Nephron progenitor cell (in vitro differentiated cells): ENCODE results near the gene ELP5.

Experiments used
- DNase-seq: peaks from one replicate; pipeline ENCODE4 v3.0.0; 2021
- H3K27ac Mint-ChIP-seq: 2 replicates; pipeline ENCODE4 v1.8.0; 2021; ENCODE audit warnings: mild to moderate bottlenecking, moderate library complexity, mixed read lengths
- H3K27me3 Mint-ChIP-seq: 2 replicates; pipeline ENCODE4 v1.8.0; 2021; ENCODE audit warnings: mild to moderate bottlenecking, low read depth, mixed read lengths; ENCODE audit not compliant: poor library complexity
- H3K36me3 Mint-ChIP-seq: 2 replicates; pipeline ENCODE4 v1.8.0; 2021; ENCODE audit warnings: low read depth, mixed read lengths
- H3K4me1 Mint-ChIP-seq: 2 replicates; pipeline ENCODE4 v1.8.0; 2021; ENCODE audit warnings: mixed read lengths
- H3K4me3 Mint-ChIP-seq: 2 replicates; pipeline ENCODE4 v1.8.0; 2021; ENCODE audit warnings: mild to moderate bottlenecking, moderate library complexity, mixed read lengths
- H3K9me3 Mint-ChIP-seq: 2 replicates; pipeline ENCODE4 v1.8.0; 2021; ENCODE audit warnings: mild to moderate bottlenecking, moderate library complexity, mixed read lengths
- TF ChIP-seq, protein P1 (sequence below): fragments of 200-600 bp; sonication (generic); IDR thresholded peaks from 2 replicates; pipeline ENCODE4 v1.5.0; 2021; ENCODE audit warnings: antibody characterized with exemption

Gene ELP5

DNA sequence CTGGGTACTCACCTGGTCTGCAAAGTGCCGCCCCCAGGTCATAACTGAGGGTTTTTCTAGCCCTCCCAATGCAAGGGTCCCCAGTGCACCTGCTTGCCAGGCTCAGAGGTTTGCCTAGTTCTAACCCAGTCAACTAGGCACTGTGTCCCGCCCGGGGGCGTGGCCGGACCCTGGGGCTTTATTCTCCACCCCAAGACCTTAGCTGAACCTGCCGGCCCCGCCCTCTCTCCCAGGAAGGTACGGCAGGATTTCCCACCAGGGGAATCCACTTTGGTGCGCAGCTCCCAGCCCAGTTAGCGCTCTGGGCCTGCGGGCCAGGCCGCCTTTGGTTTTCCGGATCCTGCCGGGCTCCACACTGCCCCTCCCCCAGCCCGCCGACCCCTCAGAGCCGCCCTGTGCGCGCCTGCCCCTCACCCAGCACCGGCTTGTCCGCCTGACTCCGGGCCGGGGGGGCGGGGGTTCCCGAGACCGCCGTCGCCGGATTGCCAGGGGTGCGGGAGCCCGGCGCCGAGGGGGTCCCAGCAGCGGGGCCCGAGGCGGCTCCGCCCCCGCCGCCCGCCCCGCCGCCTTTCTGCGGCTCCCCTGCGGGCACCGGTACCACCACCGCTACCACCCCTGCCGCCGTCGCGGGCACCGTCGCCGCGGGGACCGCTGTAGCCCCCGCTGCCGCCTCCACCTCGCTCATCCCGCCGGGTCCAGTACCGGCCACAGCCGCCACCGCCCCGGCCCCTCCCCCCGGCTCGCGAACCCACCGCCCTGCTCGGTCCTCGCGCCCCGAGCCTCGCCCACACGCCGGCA, 42.0 kb downstream of the ELP5 start:
- Mint-ChIP-seq H3K4me1 (peaks cover 51% of the 10 kb centered on the region), H3K9me3 (no peaks in the 10 kb centered on the region), H3K27me3 (peaks cover 63% of the 10 kb centered on the region), H3K27ac (no peak overlapping the region), H3K4me3 (peak overlapping the region; percentile 64), H3K36me3 (no peaks in the 10 kb centered on the region)
- TF ChIP-seq, protein P1, sequence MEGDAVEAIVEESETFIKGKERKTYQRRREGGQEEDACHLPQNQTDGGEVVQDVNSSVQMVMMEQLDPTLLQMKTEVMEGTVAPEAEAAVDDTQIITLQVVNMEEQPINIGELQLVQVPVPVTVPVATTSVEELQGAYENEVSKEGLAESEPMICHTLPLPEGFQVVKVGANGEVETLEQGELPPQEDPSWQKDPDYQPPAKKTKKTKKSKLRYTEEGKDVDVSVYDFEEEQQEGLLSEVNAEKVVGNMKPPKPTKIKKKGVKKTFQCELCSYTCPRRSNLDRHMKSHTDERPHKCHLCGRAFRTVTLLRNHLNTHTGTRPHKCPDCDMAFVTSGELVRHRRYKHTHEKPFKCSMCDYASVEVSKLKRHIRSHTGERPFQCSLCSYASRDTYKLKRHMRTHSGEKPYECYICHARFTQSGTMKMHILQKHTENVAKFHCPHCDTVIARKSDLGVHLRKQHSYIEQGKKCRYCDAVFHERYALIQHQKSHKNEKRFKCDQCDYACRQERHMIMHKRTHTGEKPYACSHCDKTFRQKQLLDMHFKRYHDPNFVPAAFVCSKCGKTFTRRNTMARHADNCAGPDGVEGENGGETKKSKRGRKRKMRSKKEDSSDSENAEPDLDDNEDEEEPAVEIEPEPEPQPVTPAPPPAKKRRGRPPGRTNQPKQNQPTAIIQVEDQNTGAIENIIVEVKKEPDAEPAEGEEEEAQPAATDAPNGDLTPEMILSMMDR: no peak
- peak; percentile 56 for DNase-seq

DNA sequence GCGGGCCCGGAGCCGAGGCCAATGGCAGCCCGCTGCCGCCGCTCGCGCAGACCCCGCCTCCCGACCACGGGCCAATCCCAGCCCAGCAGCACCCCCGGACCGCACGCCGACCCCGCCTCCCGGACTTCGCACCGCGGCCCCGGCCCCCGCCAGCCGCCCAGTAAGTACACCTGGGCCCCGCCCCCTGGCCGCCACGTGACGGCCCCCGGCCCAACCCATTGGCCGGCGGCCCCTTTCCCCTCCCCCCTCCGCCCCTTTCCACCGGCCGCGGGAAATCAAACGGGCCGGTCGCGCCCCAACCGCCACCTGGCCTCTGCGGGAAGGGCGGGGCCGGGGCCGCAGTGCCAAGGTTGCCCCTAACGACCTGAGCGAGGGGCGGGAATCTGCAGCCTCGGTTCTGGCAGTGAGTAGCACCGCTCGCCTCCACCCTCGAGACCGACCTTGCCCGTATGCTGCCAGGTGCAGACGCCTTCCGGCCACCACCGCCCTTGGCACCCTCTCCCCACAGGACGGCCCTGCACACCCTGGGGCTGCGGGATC, 42.7 kb downstream of the ELP5 start, which contains the start of gene YBX2:
Gene YBX2 (minus strand): TSS at position 26 of the 540 bp plus-strand sequence. CDS start 139 bp downstream, outside the sequence.
- Mint-ChIP-seq H3K4me3 (peak within 1 kb of the TSS; percentile 79), H3K9me3 (no peaks in the 10 kb centered on the region), H3K27ac (no peak within 1 kb of the TSS), H3K27me3 (peaks cover 67% of the 10 kb centered on the region), H3K4me1 (peaks cover 50% of the 10 kb centered on the region), H3K36me3 (no peaks in the 10 kb centered on the region)
- TF ChIP-seq, protein P1: no peak
- peak; percentile 93 for DNase-seq

DNA sequence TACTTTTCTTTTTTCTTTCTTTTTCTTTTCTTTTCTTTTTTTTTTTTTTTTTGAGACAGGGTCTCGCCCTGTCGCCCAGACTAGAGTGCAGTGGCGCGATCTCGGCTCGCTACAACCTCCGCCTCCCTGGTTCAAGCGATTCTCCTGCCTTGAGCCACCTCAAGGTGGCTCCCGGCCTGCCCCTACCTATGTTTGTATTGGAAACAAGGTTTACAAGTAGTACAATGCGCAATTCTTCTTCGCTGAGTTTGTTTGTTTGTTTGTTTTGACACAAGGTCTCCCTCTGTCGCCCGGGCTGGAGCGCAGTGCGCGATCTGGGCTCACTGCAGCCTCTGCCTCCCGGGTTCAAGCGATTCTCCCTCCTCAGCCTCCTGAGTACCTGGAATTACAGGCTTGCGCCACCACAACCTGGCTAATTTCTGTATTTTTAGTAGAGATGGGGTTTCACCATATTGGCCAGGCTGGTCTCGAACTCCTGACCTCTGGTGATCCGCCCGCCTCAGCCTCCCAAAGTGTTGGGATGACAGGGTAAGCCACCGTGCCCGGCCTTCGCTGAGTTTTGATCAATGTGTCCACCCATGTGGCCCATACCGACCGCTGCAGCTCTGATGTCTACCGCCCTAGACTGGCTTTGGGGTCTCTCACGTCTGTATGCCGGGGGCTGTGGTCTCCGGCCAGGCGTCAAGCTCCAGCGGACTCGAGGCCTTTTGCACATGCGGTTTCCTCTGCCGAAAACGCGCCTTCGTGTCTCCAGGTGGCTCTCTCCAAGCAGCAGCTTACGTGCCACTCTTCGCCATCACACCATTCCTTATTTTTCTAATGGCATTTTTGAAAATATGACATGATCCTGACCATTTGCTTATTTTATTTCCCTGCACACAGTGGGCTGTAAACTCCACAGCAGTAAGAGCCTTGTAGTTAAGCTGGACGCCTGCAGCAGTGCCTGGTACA, 43.5 kb downstream of the ELP5 start:
- Mint-ChIP-seq H3K36me3 (no peaks in the 10 kb centered on the region), H3K27me3 (peaks cover 76% of the 10 kb centered on the region), H3K27ac (no peak overlapping the region), H3K4me3 (peak overlapping the region; percentile 79), H3K4me1 (peaks cover 44% of the 10 kb centered on the region), H3K9me3 (no peaks in the 10 kb centered on the region)
- DNase-seq: no peak
- TF ChIP-seq, protein P1: no peak

DNA sequence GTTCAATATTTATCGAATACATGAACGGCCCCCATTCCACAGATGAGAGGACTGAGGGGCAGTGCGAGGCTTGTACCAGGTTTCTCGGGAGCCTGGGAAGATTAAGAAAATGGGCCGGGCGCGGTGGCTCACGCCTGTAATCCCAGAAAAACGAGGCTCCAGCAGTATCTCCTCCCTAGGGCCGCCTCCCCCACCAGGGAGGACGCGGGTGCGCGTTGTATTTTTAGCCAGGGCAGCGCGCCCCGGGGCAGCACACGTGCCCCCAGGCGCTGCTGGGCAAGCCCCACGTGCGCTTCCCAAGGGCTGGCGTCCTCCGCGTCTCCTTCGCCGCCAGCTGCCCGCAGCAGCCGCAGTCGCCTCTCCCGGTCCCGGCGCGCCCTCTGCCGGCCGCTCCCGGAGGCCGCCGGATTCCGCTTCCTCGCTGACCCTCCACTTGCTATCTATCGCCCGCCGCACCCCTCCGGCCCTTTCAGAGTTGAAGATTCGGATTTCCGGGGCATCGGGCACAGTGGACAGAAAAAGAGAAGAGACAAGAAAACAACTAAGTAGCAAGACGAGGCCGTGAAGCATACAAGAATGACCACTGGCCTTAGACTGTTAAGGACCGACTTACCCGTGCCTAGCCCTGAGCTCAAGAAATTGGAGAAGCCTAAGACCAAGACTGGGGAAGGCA, 44.3 kb downstream of the ELP5 start:
- Mint-ChIP-seq H3K4me1 (peaks cover 39% of the 10 kb centered on the region), H3K36me3 (no peaks in the 10 kb centered on the region), H3K9me3 (no peaks in the 10 kb centered on the region), H3K27me3 (peaks cover 80% of the 10 kb centered on the region), H3K4me3 (peak overlapping the region; percentile 61), H3K27ac (no peak overlapping the region)
- DNase-seq: peak; percentile 94
- TF ChIP-seq, protein P1: peak; percentile 88

GRCh38 chr17:7304179-7304578, 52.2 kb downstream of the ELP5 start:
- H3K27ac Mint-ChIP-seq: no peak overlapping the region
- peaks cover 4% of the 10 kb centered on the region for H3K9me3 Mint-ChIP-seq
- peak overlapping the region; percentile 17 for H3K4me3 Mint-ChIP-seq
- DNase-seq: no peak
- peaks cover 2% of the 10 kb centered on the region for H3K36me3 Mint-ChIP-seq
- peaks cover 29% of the 10 kb centered on the region for H3K27me3 Mint-ChIP-seq
- TF ChIP-seq, protein P1: no peak
- H3K4me1 Mint-ChIP-seq: peaks cover 13% of the 10 kb centered on the region
